Epidermal melanocyte (primary cell): ENCODE data around the gene ADRB1.

Source experiments
- DNase-seq: peaks from one replicate; pipeline ENCODE4 v3.0.0; 2011; ENCODE audit warnings: low spot score; ENCODE audit not compliant: insufficient read length

The ADRB1 gene

GRCh38 chr10:114087255-114087654 is 43.6 kb downstream of the ADRB1 start:
- no peak for DNase-seq

- DNase-seq = no peak
Measured at GRCh38 chr10:114087655-114088054, 44.0 kb downstream of the ADRB1 start.

GRCh38 chr10:114094795-114095194 is 51.1 kb downstream of the ADRB1 start:
- DNase-seq = no peak

- no peak for DNase-seq
Measured at GRCh38 chr10:114095559-114096337, 52.1 kb downstream of the ADRB1 start.
